A673 (cell line): ENCODE results near the gene LYRM2.

Experiments
- CTCF ChIP-seq: fragments of 300-800, 200-600 bp; sonication (generic); conservative IDR thresholded peaks from 2 replicates; pipeline ENCODE4 v1.5.1; 2017; ENCODE audit warnings: low read depth, mild to moderate bottlenecking, antibody characterized with exemption, low read length, moderate library complexity, mixed read lengths
- EZH2 ChIP-seq: fragments of 200-600 bp; sonication (generic); IDR thresholded peaks from 2 replicates; pipeline ENCODE4 v1.6.1; 2017; ENCODE audit warnings: borderline replicate concordance, low read depth, mild to moderate bottlenecking, mixed read lengths, antibody characterized with exemption, low read length; ENCODE audit not compliant: poor library complexity, severe bottlenecking

- TF ChIP-seq EZH2 (no peak), CTCF (no peak)
Measured at GRCh38 chr6:89539779-89540178, 98.8 kb downstream of the LYRM2 start.
